Effector memory CD4-positive, alpha-beta T cell (primary cell): Measurements from ENCODE around the gene PITX3.

Experiments used
- DNase-seq, 3 donors: peaks; one replicate each; pipeline ENCODE4 v3.0.0-alpha.2; 2020
- H3K27ac ChIP-seq: 2 replicates; pipeline ENCODE4 v1.7.0; 2013; ENCODE audit warnings: mild to moderate bottlenecking, low read length, moderate library complexity; ENCODE audit not compliant: insufficient read depth, poor library complexity, severe bottlenecking
- H3K27me3 ChIP-seq: replicated peaks from 2 replicates; pipeline ENCODE4 v1.7.0; 2013; ENCODE audit warnings: mild to moderate bottlenecking, low read length; ENCODE audit not compliant: insufficient read depth, control insufficient read depth, poor library complexity, severe bottlenecking
- H3K36me3 ChIP-seq: 2 replicates; pipeline ENCODE4 v1.7.0; 2013; ENCODE audit warnings: mild to moderate bottlenecking, low read length, moderate library complexity; ENCODE audit not compliant: control insufficient read depth, insufficient read depth
- H3K4me1 ChIP-seq: 2 replicates; pipeline ENCODE4 v1.7.0; 2013; ENCODE audit warnings: low read length, mild to moderate bottlenecking; ENCODE audit not compliant: control insufficient read depth, insufficient read depth, poor library complexity, severe bottlenecking
- H3K4me3 ChIP-seq: 2 replicates; pipeline ENCODE4 v1.7.0; 2013; ENCODE audit warnings: low read length, low read depth, mild to moderate bottlenecking; ENCODE audit not compliant: insufficient read depth, poor library complexity, severe bottlenecking
- H3K9me3 ChIP-seq: 2 replicates; pipeline ENCODE4 v1.7.0; 2013; ENCODE audit warnings: mild to moderate bottlenecking, low read length, moderate library complexity; ENCODE audit not compliant: control insufficient read depth

Gene PITX3

GRCh38 chr10:102188298-102188940 lies 52.9 kb downstream of the PITX3 start:
- Histone ChIP-seq H3K27ac (no peak overlapping the region), H3K27me3 (no peaks in the 10 kb centered on the region)

DNA sequence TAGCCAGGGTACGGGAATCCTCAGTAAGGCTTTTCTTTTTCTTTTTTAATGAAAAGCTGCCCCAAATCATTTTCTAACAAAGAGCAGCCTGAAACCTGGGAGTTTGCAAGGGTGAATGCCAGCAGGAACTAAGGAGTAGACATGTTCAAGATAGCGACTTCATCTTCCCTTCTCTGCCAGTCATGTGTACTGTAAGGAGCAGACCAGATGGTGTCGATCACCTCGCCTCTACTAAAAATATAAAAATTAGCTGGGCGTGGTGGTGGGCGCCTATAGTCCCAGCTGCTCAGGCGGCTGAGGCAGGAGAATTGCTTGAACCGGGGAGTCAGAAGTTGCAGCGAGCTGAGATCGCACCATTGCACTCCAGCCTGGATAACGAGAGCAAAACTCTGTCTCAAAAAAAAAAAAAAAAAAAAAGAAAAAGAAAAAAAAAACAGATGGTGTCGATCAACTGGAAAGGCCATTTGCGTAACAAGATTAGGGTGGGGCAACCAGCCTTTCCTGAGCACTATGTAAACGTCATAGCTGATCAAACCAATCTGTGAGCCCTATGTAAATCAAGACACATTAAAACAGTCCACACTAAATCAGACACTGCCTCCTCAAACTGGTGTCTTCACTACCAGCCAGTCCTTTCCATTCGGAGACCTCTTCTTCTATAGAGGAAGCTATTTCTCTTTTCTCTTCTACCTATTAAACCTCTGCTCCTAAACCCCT lies 55.3 kb downstream of the PITX3 start:
- H3K4me3 ChIP-seq = no peak overlapping the region
- no peaks in the 10 kb centered on the region for H3K9me3 ChIP-seq
- H3K36me3 ChIP-seq = no peaks in the 10 kb centered on the region
- H3K27me3 ChIP-seq = no peaks in the 10 kb centered on the region
- no peak overlapping the region for H3K27ac ChIP-seq
- peaks cover 10% of the 10 kb centered on the region for H3K4me1 ChIP-seq
- no peak for DNase-seq

More at GRCh38 chr10:102188298-102188940, 52.9 kb downstream of the PITX3 start:
- no peak for DNase-seq
- peaks cover 10% of the 10 kb centered on the region for H3K4me1 ChIP-seq
- H3K36me3 ChIP-seq = no peaks in the 10 kb centered on the region
- no peak overlapping the region for H3K4me3 ChIP-seq
- no peaks in the 10 kb centered on the region for H3K9me3 ChIP-seq

GRCh38 chr10:102185272-102185671 lies 56.0 kb downstream of the PITX3 start:
- peaks cover 10% of the 10 kb centered on the region for H3K4me1 ChIP-seq
- no peaks in the 10 kb centered on the region for H3K27me3 ChIP-seq
- H3K36me3 ChIP-seq = no peaks in the 10 kb centered on the region
- H3K9me3 ChIP-seq = no peaks in the 10 kb centered on the region
- no peak overlapping the region for H3K4me3 ChIP-seq
- no peak overlapping the region for H3K27ac ChIP-seq
- no peak for DNase-seq

GRCh38 chr10:102184606-102185005 lies 56.7 kb downstream of the PITX3 start:
- Histone ChIP-seq H3K36me3 (no peaks in the 10 kb centered on the region), H3K27me3 (no peaks in the 10 kb centered on the region), H3K27ac (no peak overlapping the region), H3K4me3 (no peak overlapping the region), H3K9me3 (no peaks in the 10 kb centered on the region), H3K4me1 (peaks cover 10% of the 10 kb centered on the region)
- DNase-seq = no peak
